PC-3 (cell line): Measurements from ENCODE around the gene BMAL2. TPM values are rescaled to one million over a fixed set of nuclear protein-coding genes. Genes with fewer than 3 reads are reported as not detected.

Source experiments
- ATAC-seq: fragments of 200-7000 bp; cut with Tn5 transposase; 2 replicates; pipeline ENCODE4 v1.9.1; 2020; ENCODE audit warnings: mild to moderate bottlenecking, moderate library complexity
- BruUV-seq: library from RNA; stranded (reverse); fragments of 400-500 nt; replicated peaks from 2 replicates; lab custom pipeline; 2021; lab: Mats Ljungman, UMichigan
- CTCF ChIA-PET: fragments of 300-600 bp; sonication (Branson Sonifier 250); formaldehyde crosslinking; loops from one replicate; lab custom pipeline; 2022; ENCODE audit warnings: antibody characterized with exemption; lab: Charles Lee
- POLR2A ChIA-PET: fragments of 300-600 bp; sonication (Branson Sonifier 250); formaldehyde crosslinking; loops from one replicate; lab custom pipeline; 2022; ENCODE audit warnings: antibody characterized with exemption; ENCODE audit not compliant: unreplicated experiment; lab: Charles Lee
- DNase-seq: peaks from one replicate; pipeline ENCODE4 v3.0.0-alpha.2; 2015
- H2AFZ ChIP-seq: fragments of 300-600 bp; sonication (generic); 2 replicates; pipeline ENCODE4 v1.6.0; 2016; ENCODE audit warnings: antibody characterized with exemption, low read length
- H3F3A ChIP-seq: fragments of 300-600 bp; sonication (generic); one replicate; pipeline ENCODE4 v1.6.0; 2017; ENCODE audit warnings: antibody characterized with exemption, low read length, control low read depth, mild to moderate bottlenecking; ENCODE audit not compliant: unreplicated experiment
- H3K27ac ChIP-seq: fragments of 300-600 bp; sonication (generic); 2 replicates; pipeline ENCODE4 v1.5.1; 2016; ENCODE audit warnings: mild to moderate bottlenecking, low read length
- H3K27me3 ChIP-seq: fragments of 300-600 bp; sonication (generic); 2 replicates; pipeline ENCODE4 v1.6.1; 2016; ENCODE audit warnings: low read length, mixed read lengths
- H3K36me3 ChIP-seq: fragments of 300-600 bp; sonication (generic); 2 replicates; pipeline ENCODE4 v1.6.1; 2016; ENCODE audit warnings: low read depth, mixed run types, low read length, mixed read lengths
- H3K4me1 ChIP-seq: fragments of 300-600 bp; sonication (generic); 2 replicates; pipeline ENCODE4 v1.5.1; 2016; ENCODE audit warnings: low read length; ENCODE audit not compliant: insufficient read depth
- H3K4me2 ChIP-seq: fragments of 300-600 bp; sonication (generic); 2 replicates; pipeline ENCODE4 v1.6.0; 2016; ENCODE audit warnings: low read length
- H3K4me3 ChIP-seq: fragments of 300-600 bp; sonication (generic); 2 replicates; pipeline ENCODE4 v1.5.1; 2016; ENCODE audit warnings: mild to moderate bottlenecking, low read length, mixed read lengths
- H3K79me2 ChIP-seq: fragments of 300-600 bp; sonication (generic); 2 replicates; pipeline ENCODE4 v1.6.1; 2017; ENCODE audit warnings: low read length, mixed read lengths
- H3K9ac ChIP-seq: fragments of 300-600 bp; sonication (generic); 2 replicates; pipeline ENCODE4 v1.6.0; 2016; ENCODE audit warnings: mild to moderate bottlenecking, low read length
- H3K9me2 ChIP-seq: fragments of 300-600 bp; sonication (generic); replicated peaks from 2 replicates; pipeline ENCODE4 v1.6.1; 2016; ENCODE audit warnings: mixed run types, low read length, mixed read lengths
- H3K9me3 ChIP-seq: fragments of 300-600 bp; sonication (generic); 2 replicates; pipeline ENCODE4 v1.6.1; 2016; ENCODE audit warnings: low read length, mixed read lengths
- H4K20me1 ChIP-seq: fragments of 300-600 bp; sonication (generic); 2 replicates; pipeline ENCODE4 v1.6.1; 2016; ENCODE audit warnings: low read length, mixed read lengths
- CTCF ChIP-seq: fragments of 300-600 bp; sonication (generic); conservative IDR thresholded peaks from 2 replicates; pipeline ENCODE4 v1.5.1; 2017; ENCODE audit warnings: antibody characterized with exemption, low read depth, mild to moderate bottlenecking, low read length
- EZH2 ChIP-seq: fragments of 300-600 bp; sonication (generic); IDR thresholded peaks from one replicate; pipeline ENCODE4 v1.6.1; 2017; ENCODE audit warnings: antibody characterized with exemption, mild to moderate bottlenecking, low read length; ENCODE audit not compliant: unreplicated experiment
- EZH2phosphoT487 ChIP-seq: fragments of 300-600 bp; sonication (generic); IDR thresholded peaks from 2 replicates; pipeline ENCODE4 v1.6.1; 2018; ENCODE audit warnings: mild to moderate bottlenecking, antibody characterized with exemption, low read length, borderline replicate concordance
- intact Hi-C: fragments of 100-400 bp; cut with micrococcal nuclease; formaldehyde crosslinking; loops from 2 replicates; pipeline ENCODE4 v1.9.0; 2023
- total RNA-seq: library from RNA; depleted of rRNA; stranded (reverse); fragments of >200 nt; gene quantifications from 2 replicates; pipeline ENCODE4 v1.2.3, GENCODE V29; 2014

The BMAL2 gene
- total RNA-seq, 1 experiment from 2014 or later = 137 TPM

GRCh38 chr12:27337376-27337775 lies 4.7 kb downstream of the BMAL2 start:
- Histone ChIP-seq H2AFZ (no peak overlapping the region), H3K9me3 (no peaks in the 10 kb centered on the region), H3K36me3 (peaks cover 20% of the 10 kb centered on the region), H3K4me2 (peak overlapping the region; percentile 85), H3K4me3 (peak overlapping the region; percentile 3; the same call in 1 of the 2 replicates), H3K27me3 (no peaks in the 10 kb centered on the region), H3K27ac (peak overlapping the region; percentile 95), H4K20me1 (no peaks in the 10 kb centered on the region), H3K79me2 (peaks cover 97% of the 10 kb centered on the region), H3K9me2 (no peaks in the 10 kb centered on the region), H3F3A (peaks cover 28% of the 10 kb centered on the region), H3K9ac (peak overlapping the region; percentile 39), H3K4me1 (peaks cover 71% of the 10 kb centered on the region)
- intact Hi-C loops = loop anchor here (5.0 to 10.0 kb wide), 2 partner anchors 285 to 317 kb away; no protein-coding TSS in a partner anchor
- ATAC-seq (no peak), DNase-seq (no peak)
- BruUV-seq = no TSS peak
- POLR2A ChIA-PET = no interaction called here
- CTCF ChIA-PET = interaction anchor here (0.5 to 0.6 kb wide), 2 partner anchors 9 to 50 kb away, joined by 3 read pairs; no protein-coding TSS in a partner anchor
- TF ChIP-seq CTCF (no peak), EZH2phosphoT487 (no peak), EZH2 (no peak)

DNA sequence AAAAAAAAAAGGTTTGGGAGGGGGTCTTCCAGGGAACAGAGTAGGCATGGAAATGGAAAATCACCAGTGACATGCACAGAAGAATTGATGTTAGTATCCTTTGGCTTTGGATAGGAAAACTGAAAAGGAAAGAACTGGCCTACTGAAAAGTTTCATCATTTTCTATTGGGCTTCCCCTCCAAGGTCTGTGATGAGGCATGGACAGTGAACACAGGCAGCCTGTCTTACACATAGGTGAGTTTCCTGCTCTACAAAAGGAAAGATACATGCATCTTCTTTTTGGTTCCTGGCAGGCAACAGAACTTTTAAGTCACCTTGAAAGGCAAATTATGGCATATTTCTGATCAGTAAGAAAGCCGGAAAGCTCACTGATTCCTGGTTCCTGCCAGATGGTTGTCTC lies 5.8 kb downstream of the BMAL2 start:
- CTCF ChIA-PET = no interaction called here
- peaks cover 94% of the 10 kb centered on the region for H3K79me2 ChIP-seq

More for the DNA sequence above, 5.8 kb downstream of the BMAL2 start:
- Histone ChIP-seq H3K27me3 (no peaks in the 10 kb centered on the region), H3K36me3 (peaks cover 20% of the 10 kb centered on the region), H3K9me2 (no peaks in the 10 kb centered on the region), H3K4me3 (no peak overlapping the region), H3K9me3 (no peaks in the 10 kb centered on the region), H4K20me1 (no peaks in the 10 kb centered on the region), H3K27ac (peak overlapping the region; percentile 95), H3F3A (peaks cover 39% of the 10 kb centered on the region), H3K4me2 (peak overlapping the region; percentile 85), H3K4me1 (peaks cover 80% of the 10 kb centered on the region), H3K9ac (no peak overlapping the region), H2AFZ (no peak overlapping the region)
- BruUV-seq = no TSS peak
- DNase-seq (no peak), ATAC-seq (no peak)
- intact Hi-C loops = loop anchor here (5.0 to 10.0 kb wide), 2 partner anchors 284 to 316 kb away; no protein-coding TSS in a partner anchor
- TF ChIP-seq EZH2 (no peak), CTCF (no peak), EZH2phosphoT487 (no peak)
- POLR2A ChIA-PET = interaction anchor here (0.5 to 0.7 kb wide), 3 partner anchors 42 to 307 kb away, joined by 3 to 12 read pairs (median 3); no protein-coding TSS in a partner anchor
